ENCODE results near the gene FBXL7. TPM values are rescaled to one million over a fixed set of nuclear protein-coding genes. Genes with fewer than 3 reads are reported as not detected.

FBXL7 gene
- total and polyA plus RNA-seq, 8 donors = 0.35 to 2.4 (median 1.2) TPM

DNA sequence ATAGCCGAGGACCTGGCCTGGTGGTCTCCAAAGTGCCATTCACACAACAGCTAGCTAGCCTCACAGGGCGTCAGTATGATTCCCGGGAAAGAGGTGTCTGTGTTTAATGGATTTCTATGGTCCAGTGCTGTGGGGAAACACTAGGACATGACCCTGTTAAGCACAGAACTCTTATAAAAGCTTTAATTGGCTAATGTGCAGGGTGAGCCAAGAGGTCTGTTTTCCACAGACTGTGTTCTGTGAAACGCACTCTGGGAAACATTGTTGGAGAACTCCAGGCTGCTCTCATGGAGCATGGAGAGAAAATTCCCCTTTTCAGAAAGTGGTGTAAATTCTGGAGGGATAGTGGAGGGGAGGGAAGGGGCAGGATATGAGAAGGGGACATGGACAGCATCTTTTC, 331.4 kb downstream of the FBXL7 start:
- 56 to 70% methylated on average over 4 of the region's 4 CpGs for WGBS, 2 donors
- ATAC-seq (no peak), DNase-seq (no peak), FAIRE-seq (no peak)
- Histone ChIP-seq H3K27ac (no peak overlapping the region), H3K4me1 (no peaks in the 10 kb centered on the region), H3K36me3 (no peaks in the 10 kb centered on the region), H3K9me3 (no peaks in the 10 kb centered on the region), H3K27me3 (no peaks in the 10 kb centered on the region), H3K4me3 (no peak overlapping the region)
- TF ChIP-seq, protein P1, sequence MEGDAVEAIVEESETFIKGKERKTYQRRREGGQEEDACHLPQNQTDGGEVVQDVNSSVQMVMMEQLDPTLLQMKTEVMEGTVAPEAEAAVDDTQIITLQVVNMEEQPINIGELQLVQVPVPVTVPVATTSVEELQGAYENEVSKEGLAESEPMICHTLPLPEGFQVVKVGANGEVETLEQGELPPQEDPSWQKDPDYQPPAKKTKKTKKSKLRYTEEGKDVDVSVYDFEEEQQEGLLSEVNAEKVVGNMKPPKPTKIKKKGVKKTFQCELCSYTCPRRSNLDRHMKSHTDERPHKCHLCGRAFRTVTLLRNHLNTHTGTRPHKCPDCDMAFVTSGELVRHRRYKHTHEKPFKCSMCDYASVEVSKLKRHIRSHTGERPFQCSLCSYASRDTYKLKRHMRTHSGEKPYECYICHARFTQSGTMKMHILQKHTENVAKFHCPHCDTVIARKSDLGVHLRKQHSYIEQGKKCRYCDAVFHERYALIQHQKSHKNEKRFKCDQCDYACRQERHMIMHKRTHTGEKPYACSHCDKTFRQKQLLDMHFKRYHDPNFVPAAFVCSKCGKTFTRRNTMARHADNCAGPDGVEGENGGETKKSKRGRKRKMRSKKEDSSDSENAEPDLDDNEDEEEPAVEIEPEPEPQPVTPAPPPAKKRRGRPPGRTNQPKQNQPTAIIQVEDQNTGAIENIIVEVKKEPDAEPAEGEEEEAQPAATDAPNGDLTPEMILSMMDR (IDR thresholded peaks at IDR 0.05) = no peak
- intact Hi-C loops (cut with DNase I) = no loop called here

DNA sequence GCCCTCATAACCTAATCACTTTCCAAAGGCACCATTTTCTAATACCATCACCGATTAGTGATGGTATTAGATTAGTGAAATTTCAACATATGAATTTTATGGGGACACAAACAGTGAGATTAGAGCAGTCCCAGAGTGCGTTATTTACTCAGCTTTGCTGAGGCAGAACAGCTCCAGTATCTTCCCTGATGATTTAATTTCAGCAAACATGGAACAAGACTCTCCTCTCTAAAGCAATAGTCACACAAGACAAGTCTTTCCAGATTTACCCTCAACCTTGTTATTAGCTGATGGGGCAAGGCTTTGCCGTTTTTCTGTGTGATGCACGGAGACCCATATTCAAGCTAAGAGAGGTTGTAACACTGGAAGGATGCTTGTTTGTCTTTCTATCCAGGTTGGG, 333.4 kb downstream of the FBXL7 start:
- Histone ChIP-seq H3K36me3 (no peaks in the 10 kb centered on the region), H3K27me3 (no peaks in the 10 kb centered on the region), H3K4me1 (no peaks in the 10 kb centered on the region), H3K27ac (no peak overlapping the region), H3K9me3 (no peaks in the 10 kb centered on the region), H3K4me3 (no peak overlapping the region)
- ATAC-seq = no peak
- DNase-seq = no peak
- 51 to 61% methylated on average over 4 of the region's 4 CpGs for WGBS, 2 donors
- TF ChIP-seq, protein P1 (IDR thresholded peaks at IDR 0.05) = no peak
- intact Hi-C loops (cut with DNase I) = no loop called here
- no peak for FAIRE-seq

DNA sequence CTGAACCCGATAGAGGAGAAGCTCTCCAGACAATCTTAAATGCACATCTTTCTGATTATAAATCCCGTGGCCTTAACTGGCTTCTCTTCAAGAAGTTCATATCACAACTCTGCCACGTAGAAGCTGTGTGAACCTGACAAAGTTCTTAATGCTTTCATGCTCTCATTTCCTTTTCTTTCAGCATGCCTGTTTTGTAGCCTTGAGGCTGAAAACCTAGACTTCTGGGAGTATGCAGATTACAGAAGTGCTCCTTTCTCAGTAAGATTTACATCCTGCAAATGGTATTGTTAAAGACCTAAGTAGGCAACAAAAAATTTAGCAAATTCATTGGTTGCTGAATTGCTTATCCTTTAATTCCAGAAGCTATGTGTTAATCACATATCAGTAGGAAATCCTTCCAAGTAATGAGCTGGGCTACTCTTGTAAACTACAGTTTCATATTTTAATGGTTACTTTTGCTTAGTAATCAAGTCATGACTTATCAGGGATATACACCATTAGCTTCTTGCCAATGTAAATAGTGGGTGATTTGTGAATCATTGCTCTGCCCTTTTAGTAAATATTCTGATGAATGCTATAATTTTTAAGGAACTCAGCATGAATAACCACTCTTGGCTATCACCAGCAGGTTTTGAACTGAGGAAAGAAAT, 334.7 kb downstream of the FBXL7 start:
- 32 to 36% methylated on average over 3 of the region's 3 CpGs for whole genome bisulfite sequencing, 2 donors
- FAIRE-seq = no peak
- TF ChIP-seq, protein P1 (IDR thresholded peaks at IDR 0.05) = no peak

DNA sequence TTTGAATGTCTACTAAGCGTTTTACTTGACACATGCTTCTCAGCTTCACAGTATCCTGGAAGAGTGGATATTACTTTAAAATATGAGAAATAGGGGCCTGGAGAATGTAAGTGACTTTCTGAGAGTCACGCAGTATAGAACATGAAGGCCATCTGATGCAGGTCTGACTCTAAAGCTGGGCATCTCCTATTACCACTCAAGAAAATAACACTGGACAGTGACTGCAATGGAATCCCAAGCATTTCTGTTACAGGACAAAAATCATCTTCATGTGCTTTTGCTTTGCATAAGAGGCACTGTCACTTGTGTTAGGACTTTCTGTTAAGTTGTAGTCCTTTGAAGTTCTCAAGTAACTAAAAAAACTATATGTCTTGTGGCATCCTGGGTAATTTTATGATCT, 335.5 kb downstream of the FBXL7 start:
- intact Hi-C loops (cut with DNase I) = no loop called here
- ATAC-seq = no peak

More for the DNA sequence above, 334.7 kb downstream of the FBXL7 start:
- no peaks in the 10 kb centered on the region for H3K27me3 ChIP-seq
- H3K4me3 ChIP-seq = no peak overlapping the region
- H3K36me3 ChIP-seq = no peaks in the 10 kb centered on the region
- H3K9me3 ChIP-seq = no peaks in the 10 kb centered on the region
- intact Hi-C loops (cut with DNase I) = no loop called here
- ATAC-seq = peak in 3 of 4 donors; percentile 35 to 79 (median 58)
- no peak overlapping the region for H3K27ac ChIP-seq
- no peaks in the 10 kb centered on the region for H3K4me1 ChIP-seq
- DNase-seq = no peak

More for the DNA sequence above, 335.5 kb downstream of the FBXL7 start:
- FAIRE-seq (no peak), DNase-seq (no peak)
- no peaks in the 10 kb centered on the region for H3K36me3 ChIP-seq
- TF ChIP-seq, protein P1 (IDR thresholded peaks at IDR 0.05) = no peak
- H3K4me1 ChIP-seq = no peaks in the 10 kb centered on the region
- WGBS, 2 donors = 55 to 60% methylated on average over 2 of the region's 2 CpGs
- no peak overlapping the region for H3K4me3 ChIP-seq
- H3K9me3 ChIP-seq = no peaks in the 10 kb centered on the region
- H3K27ac ChIP-seq = no peak overlapping the region
- H3K27me3 ChIP-seq = no peaks in the 10 kb centered on the region
